ENCODE results near the gene KCNIP4. TPM values are rescaled to one million over a fixed set of nuclear protein-coding genes. Genes with fewer than 3 reads are reported as not detected.

Gene KCNIP4
- total and polyA plus RNA-seq, 10 of the 15 experiments (the other 5 are each of a cell fraction or from before 2014, with no cell fraction given) = 0.03 to 0.23 (median 0.13) TPM; not detected in 7

GRCh38 chr4:21780148-21780547, 168.4 kb downstream of the KCNIP4 start:
- FAIRE-seq (no peak), ATAC-seq (no peak), DNase-seq (ENCODE audit: low read depth, low spot score) (no peak)
- Histone ChIP-seq H4K20me1 (ENCODE audit: control insufficient read depth, insufficient read depth) (no peaks in the 10 kb centered on the region), H3K79me2 (ENCODE audit: control insufficient read depth, insufficient read depth, low read length) (no peaks in the 10 kb centered on the region), H3K36me3 (ENCODE audit: control insufficient read depth in 2 of 2, insufficient read depth in 2 of 2, low read length in 1 of 2) (no peaks in the 10 kb centered on the region), H3K27me3 (replicated peaks in 1 of 2; ENCODE audit: control insufficient read depth in 2 of 2, insufficient read depth in 2 of 2, low read length in 1 of 2) (no peaks in the 10 kb centered on the region), H3K4me3 (no peak overlapping the region), H2AFZ (ENCODE audit: control insufficient read depth, low read depth, low read length) (no peak overlapping the region), H3K27ac (ENCODE audit: control insufficient read depth, insufficient read depth) (no peak overlapping the region), H3K9ac (ENCODE audit: control insufficient read depth, insufficient read depth, low read length) (no peak overlapping the region), H3K4me2 (ENCODE audit: control insufficient read depth, insufficient read depth) (no peak overlapping the region), H3K9me3 (replicated peaks; ENCODE audit: control insufficient read depth, insufficient read depth, low read length) (no peaks in the 10 kb centered on the region), H3K4me1 (ENCODE audit: control insufficient read depth, insufficient read depth, low read length) (no peaks in the 10 kb centered on the region)
- POLR2A ChIA-PET = no interaction called here
- SMC1A ChIA-PET (ENCODE audit: uncharacterized antibody, unreplicated experiment) = interaction anchor here (1.1 kb wide), 1 partner anchor 10 kb away, joined by 3 read pairs; no protein-coding TSS in a partner anchor
- CTCF ChIA-PET = interaction anchor here (1.1 to 2.6 kb wide), 2 partner anchors 9 to 595 kb away, joined by 3 to 21 read pairs; no protein-coding TSS in a partner anchor
- in situ Hi-C loops (cut with MboI) = no loop called here
- TF ChIP-seq CHD1 (IDR thresholded peaks at IDR 0.05; ENCODE audit: low read depth, low read length) (no peak), SMAD1 (IDR thresholded peaks at IDR 0.05; ENCODE audit: low read depth, partially characterized antibody) (no peak), IRF4 (IDR thresholded peaks at IDR 0.05; ENCODE audit: low read depth, low read length) (no peak), CREB1 (IDR thresholded peaks at IDR 0.05; ENCODE audit: low read depth) (no peak), TAF1 (IDR thresholded peaks at IDR 0.05; ENCODE audit: borderline replicate concordance, low read depth, low read length) (no peak), KAT2A (conservative IDR thresholded peaks at IDR 0.05; ENCODE audit: control insufficient read depth, low read depth, low read length) (no peak), ZZZ3 (IDR thresholded peaks at IDR 0.05; ENCODE audit: control insufficient read depth, insufficient read length, low read depth) (no peak), ZNF217 (IDR thresholded peaks at IDR 0.05) (no peak)
- no TSS peak for BruUV-seq (replicated peaks)
- RAD21 ChIA-PET (ENCODE audit: unreplicated experiment) = no interaction called here
- intact Hi-C loops (cut with micrococcal nuclease; ENCODE audit: unreplicated experiment) = no loop called here

GRCh38 chr4:21778702-21779101, 169.9 kb downstream of the KCNIP4 start:
- no peaks in the 10 kb centered on the region for H3K36me3 ChIP-seq (ENCODE audit: control insufficient read depth in 2 of 2, insufficient read depth in 2 of 2, low read length in 1 of 2)
- no peaks in the 10 kb centered on the region for H3K79me2 ChIP-seq (ENCODE audit: control insufficient read depth, insufficient read depth, low read length)
- no peak for DNase-seq (ENCODE audit: low read depth, low spot score)
- H3K27ac ChIP-seq (ENCODE audit: control insufficient read depth, insufficient read depth) = no peak overlapping the region
- ChIA-PET POLR2A (no interaction called here), CTCF (interaction anchor here (0.6 to 2.6 kb wide), 5 partner anchors 9 to 597 kb away, joined by 3 to 21 read pairs (median 3); no protein-coding TSS in a partner anchor), SMC1A (ENCODE audit: uncharacterized antibody, unreplicated experiment) (interaction anchor here (1.1 kb wide), 1 partner anchor 11 kb away, joined by 3 read pairs; no protein-coding TSS in a partner anchor), RAD21 (ENCODE audit: unreplicated experiment) (interaction anchor here (1.6 kb wide), 1 partner anchor 11 kb away, joined by 5 read pairs; no protein-coding TSS in a partner anchor)
- in situ Hi-C loops (cut with MboI) = no loop called here
- H3K4me3 ChIP-seq = no peak overlapping the region
- H3K4me1 ChIP-seq (ENCODE audit: control insufficient read depth, insufficient read depth, low read length) = no peaks in the 10 kb centered on the region
- H3K9me3 ChIP-seq (replicated peaks; ENCODE audit: control insufficient read depth, insufficient read depth, low read length) = no peaks in the 10 kb centered on the region
- BruUV-seq (replicated peaks) = no TSS peak
- H3K27me3 ChIP-seq (replicated peaks in 1 of 2; ENCODE audit: control insufficient read depth in 2 of 2, insufficient read depth in 2 of 2, low read length in 1 of 2) = no peaks in the 10 kb centered on the region
- no peak overlapping the region for H3K9ac ChIP-seq (ENCODE audit: control insufficient read depth, insufficient read depth, low read length)
- TF ChIP-seq ZNF217 (IDR thresholded peaks at IDR 0.05) (no peak), RFX5 (IDR thresholded peaks at IDR 0.05; ENCODE audit: low read depth, low read length) (no peak), BHLHE40 (IDR thresholded peaks at IDR 0.05; ENCODE audit: borderline replicate concordance in 1 of 2, low read depth in 2 of 2, low read length in 1 of 2) (no peak), MAX (IDR thresholded peaks at IDR 0.05; ENCODE audit: low read depth, low read length) (no peak), LARP7 (IDR thresholded peaks at IDR 0.05) (no peak)
- intact Hi-C loops (cut with micrococcal nuclease; ENCODE audit: unreplicated experiment) = no loop called here
- no peak overlapping the region for H2AFZ ChIP-seq (ENCODE audit: control insufficient read depth, low read depth, low read length)
- H4K20me1 ChIP-seq (ENCODE audit: control insufficient read depth, insufficient read depth) = no peaks in the 10 kb centered on the region
- FAIRE-seq = no peak
- 2% methylated on average over 2 of the region's 2 CpGs for WGBS (ENCODE audit: insufficient coverage, insufficient replicate concordance, low lambda C conversion rate, missing lambda C conversion rate)
- no peak for ATAC-seq
- no peak overlapping the region for H3K4me2 ChIP-seq (ENCODE audit: control insufficient read depth, insufficient read depth)

All from GM12878 (cell line).